Endothelial cell (in vitro differentiated cells): ENCODE data around the gene EMC10. TPM values are rescaled to one million over a fixed set of nuclear protein-coding genes. Genes with fewer than 3 reads are reported as not detected.

Experiments
- DNase-seq: peaks from one replicate; pipeline ENCODE4 v3.0.0; 2021; ENCODE audit warnings: low spot score
- H3K27ac Mint-ChIP-seq: one replicate; pipeline ENCODE4 v1.8.0; 2021; ENCODE audit warnings: mixed read lengths, inconsistent platforms; ENCODE audit not compliant: unreplicated experiment
- H3K27me3 Mint-ChIP-seq: one replicate; pipeline ENCODE4 v1.8.0; 2021; ENCODE audit warnings: mild to moderate bottlenecking, moderate library complexity, mixed read lengths, inconsistent platforms; ENCODE audit not compliant: unreplicated experiment
- H3K36me3 Mint-ChIP-seq: one replicate; pipeline ENCODE4 v1.8.0; 2021; ENCODE audit warnings: mild to moderate bottlenecking, low read depth, mixed read lengths, inconsistent platforms; ENCODE audit not compliant: unreplicated experiment
- H3K4me1 Mint-ChIP-seq: one replicate; pipeline ENCODE4 v1.8.0; 2021; ENCODE audit warnings: mild to moderate bottlenecking, mixed read lengths, inconsistent platforms; ENCODE audit not compliant: unreplicated experiment
- H3K4me3 Mint-ChIP-seq: one replicate; pipeline ENCODE4 v1.8.0; 2021; ENCODE audit warnings: mild to moderate bottlenecking, mixed read lengths, inconsistent platforms; ENCODE audit not compliant: unreplicated experiment
- H3K9me3 Mint-ChIP-seq: one replicate; pipeline ENCODE4 v1.8.0; 2021; ENCODE audit warnings: mixed read lengths, inconsistent platforms; ENCODE audit not compliant: unreplicated experiment
- total RNA-seq: library from RNA; stranded (reverse); fragmentation: NEBNext Ultra II Directional; extraction: Animal tissue kit (Norgen Biotek cat#: 25700); gene quantifications from one replicate; pipeline ENCODE4 v1.2.1, GENCODE V29; 2021; ENCODE audit not compliant: unreplicated experiment
- TF ChIP-seq, protein P1 (sequence below): fragments of 200-600 bp; sonication (generic); IDR thresholded peaks from one replicate; pipeline ENCODE4 v1.5.0; 2021; ENCODE audit warnings: antibody characterized with exemption; ENCODE audit not compliant: unreplicated experiment

The EMC10 gene
- total RNA-seq, 1 donor from 2014 or later: 0.21 TPM

- TF ChIP-seq, protein P1, sequence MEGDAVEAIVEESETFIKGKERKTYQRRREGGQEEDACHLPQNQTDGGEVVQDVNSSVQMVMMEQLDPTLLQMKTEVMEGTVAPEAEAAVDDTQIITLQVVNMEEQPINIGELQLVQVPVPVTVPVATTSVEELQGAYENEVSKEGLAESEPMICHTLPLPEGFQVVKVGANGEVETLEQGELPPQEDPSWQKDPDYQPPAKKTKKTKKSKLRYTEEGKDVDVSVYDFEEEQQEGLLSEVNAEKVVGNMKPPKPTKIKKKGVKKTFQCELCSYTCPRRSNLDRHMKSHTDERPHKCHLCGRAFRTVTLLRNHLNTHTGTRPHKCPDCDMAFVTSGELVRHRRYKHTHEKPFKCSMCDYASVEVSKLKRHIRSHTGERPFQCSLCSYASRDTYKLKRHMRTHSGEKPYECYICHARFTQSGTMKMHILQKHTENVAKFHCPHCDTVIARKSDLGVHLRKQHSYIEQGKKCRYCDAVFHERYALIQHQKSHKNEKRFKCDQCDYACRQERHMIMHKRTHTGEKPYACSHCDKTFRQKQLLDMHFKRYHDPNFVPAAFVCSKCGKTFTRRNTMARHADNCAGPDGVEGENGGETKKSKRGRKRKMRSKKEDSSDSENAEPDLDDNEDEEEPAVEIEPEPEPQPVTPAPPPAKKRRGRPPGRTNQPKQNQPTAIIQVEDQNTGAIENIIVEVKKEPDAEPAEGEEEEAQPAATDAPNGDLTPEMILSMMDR: no peak
- peaks cover 18% of the 10 kb centered on the region for H3K9me3 Mint-ChIP-seq
- DNase-seq: no peak
- no peaks in the 10 kb centered on the region for H3K4me1 Mint-ChIP-seq
- H3K36me3 Mint-ChIP-seq: peaks cover 16% of the 10 kb centered on the region
- peak overlapping the region; percentile 31 for H3K4me3 Mint-ChIP-seq
- H3K27me3 Mint-ChIP-seq: peaks cover 18% of the 10 kb centered on the region
- H3K27ac Mint-ChIP-seq: no peak overlapping the region
Measured at GRCh38 chr19:50505856-50506611, 29.7 kb downstream of the EMC10 start.

DNA sequence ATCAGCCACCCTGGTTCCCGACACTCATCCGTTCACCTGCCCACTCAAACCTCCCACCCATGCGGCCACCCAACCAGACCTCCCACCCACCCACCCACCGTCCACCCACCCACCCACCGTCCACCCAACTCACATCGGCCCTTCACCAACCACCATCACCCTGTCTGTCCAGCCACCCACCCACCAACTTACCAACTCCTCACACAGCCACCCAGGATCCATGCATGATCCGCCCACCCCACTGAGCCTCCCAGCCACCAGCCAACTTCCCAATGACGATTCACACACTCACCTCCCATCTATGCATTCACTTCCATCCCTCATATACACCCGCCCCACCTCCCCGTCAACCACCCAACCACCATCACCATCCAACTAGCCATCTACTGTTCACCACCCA, 30.4 kb downstream of the EMC10 start:
- H3K4me3 Mint-ChIP-seq: peak overlapping the region; percentile 51
- no peak overlapping the region for H3K27ac Mint-ChIP-seq
- TF ChIP-seq, protein P1: no peak
- no peak for DNase-seq
- peaks cover 22% of the 10 kb centered on the region for H3K27me3 Mint-ChIP-seq
- H3K4me1 Mint-ChIP-seq: no peaks in the 10 kb centered on the region
- peaks cover 17% of the 10 kb centered on the region for H3K36me3 Mint-ChIP-seq
- peaks cover 19% of the 10 kb centered on the region for H3K9me3 Mint-ChIP-seq

DNA sequence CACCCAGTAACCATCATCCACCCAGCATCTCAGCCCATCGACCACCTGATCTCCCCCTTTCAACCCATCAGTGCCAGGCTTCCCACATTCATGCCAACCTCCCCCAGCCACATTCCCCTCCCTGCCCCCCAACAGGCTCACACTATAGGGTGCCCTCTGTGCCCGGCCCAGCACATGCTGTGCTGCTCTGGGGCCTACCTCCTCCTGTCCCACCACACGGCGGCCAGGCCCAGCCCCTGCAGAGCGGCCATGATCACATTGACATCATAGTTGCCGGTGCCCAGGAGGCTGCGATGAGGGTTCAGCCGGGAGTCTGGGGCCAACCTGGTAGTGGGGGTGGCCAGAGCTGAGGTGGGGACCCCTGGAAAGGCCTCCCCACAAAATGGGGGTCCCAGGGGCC, 31.1 kb downstream of the EMC10 start:
- peaks cover 20% of the 10 kb centered on the region for H3K36me3 Mint-ChIP-seq
- no peak overlapping the region for H3K27ac Mint-ChIP-seq
- TF ChIP-seq, protein P1: no peak
- H3K9me3 Mint-ChIP-seq: peaks cover 19% of the 10 kb centered on the region
- peak overlapping the region; percentile 51 for H3K4me3 Mint-ChIP-seq
- peaks cover 24% of the 10 kb centered on the region for H3K27me3 Mint-ChIP-seq
- DNase-seq: no peak
- H3K4me1 Mint-ChIP-seq: no peaks in the 10 kb centered on the region

- H3K9me3 Mint-ChIP-seq: peaks cover 19% of the 10 kb centered on the region
- TF ChIP-seq, protein P1: no peak
- peaks cover 26% of the 10 kb centered on the region for H3K27me3 Mint-ChIP-seq
- no peaks in the 10 kb centered on the region for H3K4me1 Mint-ChIP-seq
- no peak for DNase-seq
- peak overlapping the region; percentile 47 for H3K4me3 Mint-ChIP-seq
- H3K36me3 Mint-ChIP-seq: peaks cover 20% of the 10 kb centered on the region
- no peak overlapping the region for H3K27ac Mint-ChIP-seq
Measured at GRCh38 chr19:50508843-50509190, 32.5 kb downstream of the EMC10 start.

- DNase-seq: no peak
- Mint-ChIP-seq H3K36me3 (peaks cover 22% of the 10 kb centered on the region), H3K27ac (no peak overlapping the region), H3K4me3 (no peak overlapping the region), H3K4me1 (no peaks in the 10 kb centered on the region), H3K9me3 (peaks cover 19% of the 10 kb centered on the region), H3K27me3 (peaks cover 26% of the 10 kb centered on the region)
- TF ChIP-seq, protein P1: no peak
Measured at GRCh38 chr19:50509366-50509765, 33.1 kb downstream of the EMC10 start.
